ENCODE results near the gene HTR3B. TPM values are rescaled to one million over a fixed set of nuclear protein-coding genes. Genes with fewer than 3 reads are reported as not detected.
"Not testable (repeated sequence)": the region's sequence is repeated elsewhere in the genome, so short reads cannot be mapped to it uniquely, and the experiment has no call there.

The HTR3B gene
- polyA plus RNA-seq, 1 donor from 2014 or later: not detected

DNA sequence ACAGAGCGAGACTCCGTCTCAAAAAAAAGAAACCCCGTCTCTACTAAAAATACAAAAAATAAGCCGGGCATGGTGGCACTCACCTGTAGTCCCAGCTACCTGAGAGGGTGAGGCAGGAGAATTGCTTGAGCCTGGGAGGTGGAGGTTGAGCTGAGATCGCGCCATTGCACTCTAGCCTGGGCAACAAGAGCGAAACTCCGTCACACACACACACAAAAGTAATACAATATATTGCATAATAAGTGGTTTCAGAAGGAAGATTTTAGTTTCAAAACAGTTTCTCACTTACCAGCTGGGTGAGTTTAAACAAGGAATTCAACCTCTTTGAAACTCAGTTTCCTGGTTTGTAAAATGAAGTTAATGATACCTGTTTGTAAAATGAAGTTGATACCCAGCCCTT lies 37.7 kb downstream of the HTR3B start:
- no peak for TF ChIP-seq REST (IDR thresholded peaks at IDR 0.05; ENCODE audit: borderline replicate concordance)
- TF ChIP-seq EP300 (conservative IDR thresholded peaks at IDR 0.05; ENCODE audit: poor library complexity, severe bottlenecking): no peak
- no peak for TF ChIP-seq EZH2 (IDR thresholded peaks at IDR 0.05; ENCODE audit: borderline replicate concordance, insufficient read depth, low read length, poor library complexity, severe bottlenecking)
- no peak for TF ChIP-seq RAD21 (conservative IDR thresholded peaks at IDR 0.05)
- no peak for TF ChIP-seq MXI1 (conservative IDR thresholded peaks at IDR 0.05; ENCODE audit: poor library complexity, severe bottlenecking)
- no peak overlapping the region for H2AFZ ChIP-seq (ENCODE audit: low read depth, low read length)
- H3K9me3 ChIP-seq (ENCODE audit: low read length): no peaks in the 10 kb centered on the region
- H3K27me3 ChIP-seq (ENCODE audit: insufficient read depth, low read depth, low read length): no peaks in the 10 kb centered on the region
- H3K9ac ChIP-seq (ENCODE audit: low read length): no peak overlapping the region
- H3K9me2 ChIP-seq (ENCODE audit: insufficient read depth, low read length): no peaks in the 10 kb centered on the region
- H3K27ac ChIP-seq (ENCODE audit: low read length): no peak overlapping the region
- H3K4me2 ChIP-seq (ENCODE audit: low read length): no peak overlapping the region
- H3F3A ChIP-seq (ENCODE audit: insufficient read depth, low read length, poor library complexity, severe bottlenecking): no peaks in the 10 kb centered on the region
- no peak overlapping the region for H3K4me3 ChIP-seq (ENCODE audit: low read length)
- H3K79me2 ChIP-seq (replicated peaks; ENCODE audit: insufficient read depth, low read length): no peaks in the 10 kb centered on the region
- H4K20me1 ChIP-seq (ENCODE audit: insufficient read depth): no peaks in the 10 kb centered on the region
- H3K36me3 ChIP-seq (ENCODE audit: insufficient read depth, low read length): no peaks in the 10 kb centered on the region

DNA sequence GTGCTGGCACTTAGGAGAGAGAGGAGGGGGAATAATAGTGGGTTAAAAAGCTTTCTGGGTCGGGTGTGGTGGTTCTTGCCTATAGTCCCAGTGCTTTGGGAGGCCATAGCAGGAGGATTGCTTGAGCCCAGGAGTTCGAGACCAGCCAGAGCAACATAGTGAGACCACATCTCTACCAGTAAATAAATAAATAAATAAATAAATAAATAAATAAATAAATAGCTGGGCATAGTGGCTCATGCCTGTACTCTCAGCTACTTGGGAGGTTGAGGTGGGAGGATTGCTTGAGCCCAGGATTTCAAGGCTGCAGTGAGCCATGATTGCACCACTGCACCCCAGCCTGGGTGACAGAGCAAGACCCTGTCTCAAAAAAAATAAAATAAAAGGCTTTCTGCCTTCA lies 41.6 kb downstream of the HTR3B start:
- H3K27ac ChIP-seq (ENCODE audit: low read length); H2AFZ ChIP-seq (ENCODE audit: low read depth, low read length): not testable (repeated sequence)

DNA sequence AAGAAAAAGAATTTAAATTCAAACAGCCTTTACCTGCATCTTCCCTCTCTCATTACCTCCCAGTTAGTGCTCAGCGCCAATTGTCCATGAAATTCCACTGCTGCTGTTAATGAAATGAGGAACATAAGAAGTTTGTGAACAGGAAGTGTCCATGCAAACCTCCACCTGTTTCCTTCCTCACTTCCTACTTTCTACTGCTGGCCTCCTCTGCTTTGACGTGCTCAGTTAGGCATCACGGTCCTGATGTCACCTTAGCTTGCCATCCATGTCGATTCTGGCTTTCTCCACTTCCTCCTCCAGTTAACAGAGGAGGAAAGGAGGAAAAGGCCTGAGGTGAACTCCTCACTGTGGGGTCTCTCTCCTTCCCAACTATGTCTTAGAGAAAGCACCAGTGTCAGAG lies 43.4 kb downstream of the HTR3B start:
- no peak overlapping the region for H3K27ac ChIP-seq (ENCODE audit: low read length)
- TF ChIP-seq SMC3 (conservative IDR thresholded peaks at IDR 0.05; ENCODE audit: poor library complexity) (no peak), TAF1 (IDR thresholded peaks at IDR 0.05; ENCODE audit: low read depth) (no peak), MXI1 (conservative IDR thresholded peaks at IDR 0.05; ENCODE audit: poor library complexity, severe bottlenecking) (no peak), EZH2 (IDR thresholded peaks at IDR 0.05; ENCODE audit: borderline replicate concordance, insufficient read depth, low read length, poor library complexity, severe bottlenecking) (no peak), RAD21 (conservative IDR thresholded peaks at IDR 0.05) (no peak), EP300 (conservative IDR thresholded peaks at IDR 0.05; ENCODE audit: poor library complexity, severe bottlenecking) (no peak), REST (IDR thresholded peaks at IDR 0.05; ENCODE audit: borderline replicate concordance) (no peak), POLR2AphosphoS5 (IDR thresholded peaks at IDR 0.05) (no peak)
- TF ChIP-seq, protein P1, sequence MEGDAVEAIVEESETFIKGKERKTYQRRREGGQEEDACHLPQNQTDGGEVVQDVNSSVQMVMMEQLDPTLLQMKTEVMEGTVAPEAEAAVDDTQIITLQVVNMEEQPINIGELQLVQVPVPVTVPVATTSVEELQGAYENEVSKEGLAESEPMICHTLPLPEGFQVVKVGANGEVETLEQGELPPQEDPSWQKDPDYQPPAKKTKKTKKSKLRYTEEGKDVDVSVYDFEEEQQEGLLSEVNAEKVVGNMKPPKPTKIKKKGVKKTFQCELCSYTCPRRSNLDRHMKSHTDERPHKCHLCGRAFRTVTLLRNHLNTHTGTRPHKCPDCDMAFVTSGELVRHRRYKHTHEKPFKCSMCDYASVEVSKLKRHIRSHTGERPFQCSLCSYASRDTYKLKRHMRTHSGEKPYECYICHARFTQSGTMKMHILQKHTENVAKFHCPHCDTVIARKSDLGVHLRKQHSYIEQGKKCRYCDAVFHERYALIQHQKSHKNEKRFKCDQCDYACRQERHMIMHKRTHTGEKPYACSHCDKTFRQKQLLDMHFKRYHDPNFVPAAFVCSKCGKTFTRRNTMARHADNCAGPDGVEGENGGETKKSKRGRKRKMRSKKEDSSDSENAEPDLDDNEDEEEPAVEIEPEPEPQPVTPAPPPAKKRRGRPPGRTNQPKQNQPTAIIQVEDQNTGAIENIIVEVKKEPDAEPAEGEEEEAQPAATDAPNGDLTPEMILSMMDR (IDR thresholded peaks at IDR 0.05; ENCODE audit: poor library complexity, severe bottlenecking): no peak

More for the DNA sequence above, 41.6 kb downstream of the HTR3B start:
- not testable (repeated sequence) for H3K36me3 ChIP-seq (ENCODE audit: insufficient read depth, low read length); H3F3A ChIP-seq (ENCODE audit: insufficient read depth, low read length, poor library complexity, severe bottlenecking); H3K4me2 ChIP-seq (ENCODE audit: low read length); H3K4me3 ChIP-seq (ENCODE audit: low read length); H3K9ac ChIP-seq (ENCODE audit: low read length); H4K20me1 ChIP-seq (ENCODE audit: insufficient read depth); H3K79me2 ChIP-seq (replicated peaks; ENCODE audit: insufficient read depth, low read length); H3K27me3 ChIP-seq (ENCODE audit: insufficient read depth, low read depth, low read length); H3K9me2 ChIP-seq (ENCODE audit: insufficient read depth, low read length); H3K9me3 ChIP-seq (ENCODE audit: low read length)

More for the DNA sequence above, 43.4 kb downstream of the HTR3B start:
- H3K4me3 ChIP-seq (ENCODE audit: low read length): no peak overlapping the region
- no peaks in the 10 kb centered on the region for H3K9me2 ChIP-seq (ENCODE audit: insufficient read depth, low read length)
- no peak overlapping the region for H3K4me2 ChIP-seq (ENCODE audit: low read length)
- H3K27me3 ChIP-seq (ENCODE audit: insufficient read depth, low read depth, low read length): no peaks in the 10 kb centered on the region
- no peak overlapping the region for H2AFZ ChIP-seq (ENCODE audit: low read depth, low read length)
- H3K9ac ChIP-seq (ENCODE audit: low read length): no peak overlapping the region
- no peaks in the 10 kb centered on the region for H3K79me2 ChIP-seq (replicated peaks; ENCODE audit: insufficient read depth, low read length)
- no peaks in the 10 kb centered on the region for H3K36me3 ChIP-seq (ENCODE audit: insufficient read depth, low read length)
- H3F3A ChIP-seq (ENCODE audit: insufficient read depth, low read length, poor library complexity, severe bottlenecking): no peaks in the 10 kb centered on the region
- H3K9me3 ChIP-seq (ENCODE audit: low read length): no peaks in the 10 kb centered on the region
- no peaks in the 10 kb centered on the region for H4K20me1 ChIP-seq (ENCODE audit: insufficient read depth)

Measured in neural cell (in vitro differentiated cells).